GM13977 (cell line): Measurements from ENCODE around the gene GTF3C5.
A peak's percentile ranks its signal among the peaks of the same experiment; 100 is the strongest.

ENCODE experiments used
- DNase-seq: peaks from one replicate; pipeline ENCODE4 v3.0.0; 2012; ENCODE audit warnings: low spot score
- in situ Hi-C: fragments of 300-500 bp; cut with MboI; formaldehyde crosslinking; loops from one replicate; pipeline ENCODE4 v1.12.0; 2022; ENCODE audit warnings: low sequenced_read_pairs, low pct_unique_long_range_greater_than_20kb, mixed read lengths, inconsistent platforms; ENCODE audit not compliant: unreplicated experiment
- TF ChIP-seq, protein P1 (sequence below): IDR thresholded peaks from 2 replicates; pipeline ENCODE4 v1.5.1; 2012; ENCODE audit warnings: mild to moderate bottlenecking, control low read depth; ENCODE audit not compliant: insufficient read depth; ENCODE audit errors: extremely low read depth, missing control alignments

The GTF3C5 gene

DNA sequence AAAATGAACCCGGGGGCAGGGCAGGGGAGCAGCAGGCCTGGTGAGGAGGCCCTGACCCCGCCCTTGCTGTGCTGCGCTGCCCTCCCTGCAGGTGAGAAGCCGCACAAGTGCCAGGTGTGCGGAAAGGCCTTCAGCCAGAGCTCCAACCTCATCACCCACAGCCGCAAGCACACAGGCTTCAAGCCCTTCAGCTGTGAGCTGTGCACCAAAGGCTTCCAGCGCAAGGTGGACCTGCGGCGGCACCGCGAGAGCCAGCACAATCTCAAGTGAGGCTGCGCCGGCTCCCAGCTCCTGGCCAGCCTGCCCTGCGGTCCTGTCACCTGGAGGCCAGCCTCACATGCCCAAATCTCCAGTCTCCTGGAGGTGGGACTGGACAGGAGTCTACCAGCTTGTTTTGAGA lies 40.0 kb upstream of the GTF3C5 start:
- TF ChIP-seq, protein P1, sequence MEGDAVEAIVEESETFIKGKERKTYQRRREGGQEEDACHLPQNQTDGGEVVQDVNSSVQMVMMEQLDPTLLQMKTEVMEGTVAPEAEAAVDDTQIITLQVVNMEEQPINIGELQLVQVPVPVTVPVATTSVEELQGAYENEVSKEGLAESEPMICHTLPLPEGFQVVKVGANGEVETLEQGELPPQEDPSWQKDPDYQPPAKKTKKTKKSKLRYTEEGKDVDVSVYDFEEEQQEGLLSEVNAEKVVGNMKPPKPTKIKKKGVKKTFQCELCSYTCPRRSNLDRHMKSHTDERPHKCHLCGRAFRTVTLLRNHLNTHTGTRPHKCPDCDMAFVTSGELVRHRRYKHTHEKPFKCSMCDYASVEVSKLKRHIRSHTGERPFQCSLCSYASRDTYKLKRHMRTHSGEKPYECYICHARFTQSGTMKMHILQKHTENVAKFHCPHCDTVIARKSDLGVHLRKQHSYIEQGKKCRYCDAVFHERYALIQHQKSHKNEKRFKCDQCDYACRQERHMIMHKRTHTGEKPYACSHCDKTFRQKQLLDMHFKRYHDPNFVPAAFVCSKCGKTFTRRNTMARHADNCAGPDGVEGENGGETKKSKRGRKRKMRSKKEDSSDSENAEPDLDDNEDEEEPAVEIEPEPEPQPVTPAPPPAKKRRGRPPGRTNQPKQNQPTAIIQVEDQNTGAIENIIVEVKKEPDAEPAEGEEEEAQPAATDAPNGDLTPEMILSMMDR = no peak
- in situ Hi-C loops = no loop called here
- no peak for DNase-seq

DNA sequence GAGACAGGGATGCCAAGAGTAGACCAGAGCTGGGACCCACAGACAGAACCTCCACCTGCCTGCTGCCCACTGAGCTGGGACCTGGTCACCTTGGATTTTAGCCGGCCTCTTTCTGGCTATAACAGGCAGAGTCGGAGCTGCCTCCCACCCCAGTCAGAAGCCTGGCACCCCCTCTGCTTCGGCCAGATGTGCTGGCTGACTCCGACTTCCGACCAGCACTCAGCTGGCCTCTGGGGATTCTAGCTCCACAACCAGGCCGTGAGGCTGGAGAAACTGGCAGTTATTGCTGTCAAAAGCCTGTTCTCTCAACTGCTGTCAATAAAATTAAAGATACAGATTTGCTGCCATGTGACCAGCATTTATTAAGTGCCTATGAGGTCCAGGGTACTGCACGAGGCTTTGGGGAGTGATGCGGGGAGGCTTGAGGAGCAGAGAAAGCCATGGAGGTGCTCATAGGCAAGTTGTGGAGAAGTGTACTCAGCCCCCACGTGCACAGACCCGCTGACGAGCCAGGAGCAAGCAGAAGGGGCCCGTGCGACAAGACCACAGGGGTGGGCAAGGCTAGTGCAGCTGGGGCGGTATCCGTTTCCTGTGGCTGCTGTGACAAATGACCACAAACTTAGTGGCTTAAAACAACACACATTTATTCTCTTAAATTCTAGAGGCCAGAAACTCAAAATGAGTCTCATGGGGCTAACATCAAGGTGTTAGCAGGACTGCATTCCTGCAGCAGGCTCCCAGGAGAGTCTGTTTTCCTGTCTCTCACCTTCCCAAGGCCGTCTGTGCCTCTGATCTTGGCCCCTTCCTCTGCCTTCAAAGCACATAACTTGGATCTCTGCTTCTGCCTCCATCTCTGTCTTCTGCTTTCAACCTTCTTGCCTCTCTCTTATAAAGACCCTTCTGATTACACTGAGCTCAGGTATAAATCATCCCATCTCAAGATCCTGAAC lies 39.2 kb upstream of the GTF3C5 start:
- TF ChIP-seq, protein P1 = no peak
- in situ Hi-C loops = no loop called here
- DNase-seq = no peak

DNA sequence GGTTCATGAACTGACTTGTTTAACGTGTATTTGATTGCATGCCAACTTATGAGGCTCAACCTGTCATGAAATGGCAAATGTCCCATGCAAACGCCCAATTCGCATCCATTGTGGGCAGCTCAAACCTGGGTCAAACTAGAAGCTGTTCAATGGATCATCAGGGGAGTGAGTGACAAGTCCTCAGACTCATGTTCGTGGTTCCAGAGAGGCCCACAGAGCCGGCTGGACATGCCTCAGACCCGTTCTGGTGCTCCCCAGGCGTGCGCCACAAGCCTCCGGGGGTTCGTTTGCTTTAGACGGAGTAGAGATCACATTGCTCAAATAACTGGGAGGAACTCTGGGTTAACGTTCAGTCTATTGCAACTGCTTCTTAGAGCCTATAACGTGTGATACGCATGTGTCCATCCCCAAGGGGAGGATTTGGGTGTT lies 37.3 kb upstream of the GTF3C5 start:
- no peak for DNase-seq
- TF ChIP-seq, protein P1 = no peak
- in situ Hi-C loops = no loop called here

DNA sequence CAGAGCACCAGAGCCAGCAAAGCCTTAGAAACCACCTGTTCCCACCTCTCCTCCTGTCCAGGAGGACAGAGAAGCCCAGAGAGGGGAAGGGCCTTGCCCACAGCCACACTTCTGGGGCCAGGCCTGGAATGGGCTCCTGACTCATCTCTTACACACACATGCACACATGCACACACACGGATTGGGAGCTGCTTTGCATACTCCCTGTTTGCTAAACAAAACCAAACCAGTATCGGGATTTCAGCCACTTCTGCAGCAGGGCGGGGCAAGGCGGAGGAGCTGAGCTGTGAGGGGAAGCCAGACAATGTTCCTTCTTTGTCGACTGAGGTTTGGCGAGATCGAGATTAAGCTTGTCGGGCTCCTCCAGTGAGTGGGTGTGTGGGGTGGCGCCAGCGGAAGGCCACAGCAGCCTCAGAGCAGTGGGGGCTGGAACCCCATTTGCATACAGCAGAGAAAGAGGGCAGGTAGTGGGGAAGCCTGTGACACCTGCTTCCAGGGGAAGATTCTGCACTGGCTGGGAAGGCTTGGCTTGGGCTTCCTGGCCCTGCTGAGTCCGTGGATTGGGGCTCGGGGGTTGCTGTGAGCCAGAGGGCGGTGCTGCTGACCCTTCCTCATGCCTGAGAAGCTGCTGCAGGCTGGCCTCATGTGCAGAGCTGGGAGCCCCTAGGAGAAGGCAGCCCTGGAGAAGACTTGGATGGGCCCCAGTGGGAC lies 36.2 kb upstream of the GTF3C5 start:
- in situ Hi-C loops = no loop called here
- TF ChIP-seq, protein P1 = no peak
- peak; percentile 63 for DNase-seq

DNA sequence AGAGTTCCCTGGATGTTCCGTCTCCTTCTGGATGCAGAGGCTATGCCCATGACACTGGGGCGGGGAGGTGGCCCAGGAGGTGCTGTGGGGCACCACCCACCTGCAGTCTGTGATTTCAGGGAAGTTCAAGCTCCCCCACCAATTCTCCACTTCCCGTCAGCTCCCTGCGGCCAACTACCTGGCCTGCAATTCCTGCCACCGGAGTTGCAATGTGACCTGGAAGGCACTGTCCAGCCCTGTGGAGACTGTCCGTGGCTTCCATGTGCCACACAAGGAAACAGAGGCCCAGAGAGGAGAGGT lies 35.7 kb upstream of the GTF3C5 start:
- no peak for DNase-seq
- in situ Hi-C loops = no loop called here
- TF ChIP-seq, protein P1 = no peak

DNA sequence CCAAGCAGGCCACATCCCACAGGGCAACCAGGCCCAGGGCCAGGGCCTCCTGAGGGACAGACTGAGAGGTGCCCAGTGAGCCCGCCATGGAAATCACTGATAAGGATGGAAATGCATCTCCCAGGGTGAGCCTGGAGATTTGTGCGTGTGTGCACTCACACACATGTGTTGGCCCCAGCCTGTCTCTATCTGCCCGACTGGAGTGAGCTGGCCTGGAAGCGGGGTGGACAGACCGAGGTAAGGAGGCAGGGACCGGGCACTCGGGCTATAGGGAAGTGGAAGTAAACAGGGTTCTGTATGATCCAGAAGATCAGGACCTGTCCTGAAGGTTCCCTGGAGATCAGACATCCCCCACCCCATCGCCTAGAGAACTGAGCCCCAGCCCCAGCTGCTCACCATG lies 34.9 kb upstream of the GTF3C5 start:
- TF ChIP-seq, protein P1 = no peak
- in situ Hi-C loops = no loop called here

More for the DNA sequence above, 34.9 kb upstream of the GTF3C5 start:
- no peak for DNase-seq
